ENCODE data around the gene EIPR1.

The EIPR1 gene

GRCh38 chr2:3236300-3237045, 141.1 kb downstream of the EIPR1 start:
- no peak overlapping the region for H3K4me3 ChIP-seq (ENCODE audit: low read depth, low read length)
- no peak for TF ChIP-seq CTCF (IDR thresholded peaks at IDR 0.05; ENCODE audit: borderline replicate concordance, insufficient read depth, low read depth, low read length)

GRCh38 chr2:3233877-3234276, 143.7 kb downstream of the EIPR1 start:
- TF ChIP-seq CTCF (IDR thresholded peaks at IDR 0.05; ENCODE audit: borderline replicate concordance, insufficient read depth, low read depth, low read length), result no peak
- no peak overlapping the region for H3K4me3 ChIP-seq (ENCODE audit: low read depth, low read length)

GRCh38 chr2:3229221-3229620, 148.4 kb downstream of the EIPR1 start:
- TF ChIP-seq CTCF (IDR thresholded peaks at IDR 0.05; ENCODE audit: borderline replicate concordance, insufficient read depth, low read depth, low read length), result no peak
- H3K4me3 ChIP-seq (ENCODE audit: low read depth, low read length), result no peak overlapping the region

GRCh38 chr2:3224681-3225080, 152.9 kb downstream of the EIPR1 start:
- TF ChIP-seq CTCF (IDR thresholded peaks at IDR 0.05; ENCODE audit: borderline replicate concordance, insufficient read depth, low read depth, low read length), result no peak
- H3K4me3 ChIP-seq (ENCODE audit: low read depth, low read length), result no peak overlapping the region

GRCh38 chr2:3223080-3223923, 154.3 kb downstream of the EIPR1 start:
- H3K4me3 ChIP-seq (ENCODE audit: low read depth, low read length), result no peak overlapping the region
- TF ChIP-seq CTCF (IDR thresholded peaks at IDR 0.05; ENCODE audit: borderline replicate concordance, insufficient read depth, low read depth, low read length), result no peak

GRCh38 chr2:3222636-3223035, 155.0 kb downstream of the EIPR1 start:
- H3K4me3 ChIP-seq (ENCODE audit: low read depth, low read length), result no peak overlapping the region
- no peak for TF ChIP-seq CTCF (IDR thresholded peaks at IDR 0.05; ENCODE audit: borderline replicate concordance, insufficient read depth, low read depth, low read length)
